ENCODE data around the gene MTURN.

The MTURN gene

GRCh38 chr7:30135301-30136116 lies 723 bp downstream of the MTURN start:
- in situ Hi-C loops (cut with HindIII; ENCODE audit: low sequenced_read_pairs) = no loop called here

GRCh38 chr7:30136117-30136731 lies 1.4 kb downstream of the MTURN start:
- in situ Hi-C loops (cut with HindIII; ENCODE audit: low sequenced_read_pairs) = no loop called here

GRCh38 chr7:30136743-30137485 lies 2.1 kb downstream of the MTURN start:
- in situ Hi-C loops (cut with HindIII; ENCODE audit: low sequenced_read_pairs) = no loop called here

GRCh38 chr7:30139836-30140384 lies 5.1 kb downstream of the MTURN start:
- in situ Hi-C loops (cut with HindIII; ENCODE audit: low sequenced_read_pairs) = no loop called here

GRCh38 chr7:30140456-30140855 lies 5.7 kb downstream of the MTURN start:
- in situ Hi-C loops (cut with HindIII; ENCODE audit: low sequenced_read_pairs) = no loop called here

- in situ Hi-C loops (cut with HindIII; ENCODE audit: low sequenced_read_pairs) = no loop called here
Observed at GRCh38 chr7:30142710-30143109, 7.9 kb downstream of the MTURN start.

GRCh38 chr7:30143748-30144251 lies 9.0 kb downstream of the MTURN start:
- in situ Hi-C loops (cut with HindIII; ENCODE audit: low sequenced_read_pairs) = no loop called here

- in situ Hi-C loops (cut with HindIII; ENCODE audit: low sequenced_read_pairs) = no loop called here
Observed at GRCh38 chr7:30144657-30145306, 10.0 kb downstream of the MTURN start.

- in situ Hi-C loops (cut with HindIII; ENCODE audit: low sequenced_read_pairs) = no loop called here
Observed at GRCh38 chr7:30145426-30145970, 10.7 kb downstream of the MTURN start.

- in situ Hi-C loops (cut with HindIII; ENCODE audit: low sequenced_read_pairs) = no loop called here
Observed at GRCh38 chr7:30146127-30146612, 11.4 kb downstream of the MTURN start.

GRCh38 chr7:30147223-30147622 lies 12.4 kb downstream of the MTURN start:
- in situ Hi-C loops (cut with HindIII; ENCODE audit: low sequenced_read_pairs) = no loop called here

- in situ Hi-C loops (cut with HindIII; ENCODE audit: low sequenced_read_pairs) = no loop called here
Observed at GRCh38 chr7:30147785-30148184, 13.0 kb downstream of the MTURN start.

GRCh38 chr7:30148426-30148825 lies 13.6 kb downstream of the MTURN start:
- in situ Hi-C loops (cut with HindIII; ENCODE audit: low sequenced_read_pairs) = no loop called here

- in situ Hi-C loops (cut with HindIII; ENCODE audit: low sequenced_read_pairs) = no loop called here
Observed at GRCh38 chr7:30148951-30149459, 14.2 kb downstream of the MTURN start.

GRCh38 chr7:30149640-30150272 lies 15.0 kb downstream of the MTURN start:
- in situ Hi-C loops (cut with HindIII; ENCODE audit: low sequenced_read_pairs) = no loop called here

GRCh38 chr7:30150711-30151110 lies 15.9 kb downstream of the MTURN start:
- in situ Hi-C loops (cut with HindIII; ENCODE audit: low sequenced_read_pairs) = no loop called here

GRCh38 chr7:30154111-30154587 lies 19.4 kb downstream of the MTURN start:
- in situ Hi-C loops (cut with HindIII; ENCODE audit: low sequenced_read_pairs) = no loop called here

GRCh38 chr7:30155481-30155880 lies 20.7 kb downstream of the MTURN start:
- in situ Hi-C loops (cut with HindIII; ENCODE audit: low sequenced_read_pairs) = no loop called here

GRCh38 chr7:30157204-30157603 lies 22.4 kb downstream of the MTURN start:
- in situ Hi-C loops (cut with HindIII; ENCODE audit: low sequenced_read_pairs) = no loop called here

Measured in DLD1 (cell line).